H1 (cell line): ENCODE results near the gene PPP3R2. TPM values are rescaled to one million over a fixed set of nuclear protein-coding genes. Genes with fewer than 3 reads are reported as not detected.

Experiments used
- CHD7 ChIP-seq: fragments of 300-600 bp; sonication (generic); IDR thresholded peaks from 2 replicates; pipeline ENCODE4 v1.7.1; 2012; ENCODE audit warnings: low read length, moderate library complexity, mild to moderate bottlenecking, inconsistent platforms; ENCODE audit not compliant: insufficient replicate concordance
- polyA plus RNA-seq, 7 experiments: library from polyadenylated mRNA; depleted of rRNA in 3 of 7; stranded (reverse) in 5 of 7; unstranded in 2 of 7; fragments of >200 nt in 5 of 7; fragments of 200-250 nt in 2 of 7; gene quantifications; 1 replicate in 5 of 7; 2 replicates in 1 of 7; 4 replicates in 1 of 7; pipeline versions ENCODE4 v1.2.1 to v1.2.3, GENCODE V29; 2011 to 2013; ENCODE audit warnings: missing spikeins in 2 of 7, mixed read lengths in 2 of 7
- total RNA-seq: library from RNA; stranded (reverse); fragmentation: NEBNext Ultra II Directional; extraction: Animal tissue kit (Norgen Biotek cat#: 25700); gene quantifications from 2 replicates; pipeline ENCODE4 v1.2.1, GENCODE V29; 2021

The PPP3R2 gene
- total and polyA plus RNA-seq, 2 of the 8 experiments (the other 6 are each of a cell fraction or from before 2014, with no cell fraction given), result not detected

GRCh38 chr9:101566904-101567724 lies 27.7 kb downstream of the PPP3R2 start (continued):
- TF ChIP-seq CHD7, result no peak
